Lung (tissue), 12 donors: ENCODE measurements around the gene GET4. TPM values are rescaled to one million over a fixed set of nuclear protein-coding genes. Genes with fewer than 3 reads are reported as not detected.

ENCODE experiments used
- ATAC-seq: fragments of 200-7000 bp; cut with Tn5 transposase; one replicate; pipeline ENCODE4 v1.9.1; 2020; ENCODE audit warnings: moderate number of reproducible peaks; ENCODE audit not compliant: insufficient read depth, low FRiP score
- DNase-seq, 3 donors: peaks; one replicate each; pipeline ENCODE4 v3.0.0-alpha.2; 2013 to 2017
- H3K27ac ChIP-seq, 2 donors: one replicate each; pipeline ENCODE4 v1.5.1; 2013; ENCODE audit warnings: mild to moderate bottlenecking in 2 of 2, moderate library complexity in 2 of 2, control low read depth in 1 of 2, inconsistent platforms in 1 of 2, low read depth in 1 of 2, low read length in 1 of 2
- H3K27me3 ChIP-seq, 3 donors: one replicate each; pipeline ENCODE4 v1.5.1; 2013; ENCODE audit warnings: low read length in 2 of 3; ENCODE audit not compliant: control insufficient read depth in 3 of 3, insufficient read depth in 3 of 3
- H3K36me3 ChIP-seq, 4 donors: one replicate each; pipeline ENCODE4 v1.5.1; 2013; ENCODE audit warnings: low read length in 4 of 4, mild to moderate bottlenecking in 1 of 4, moderate library complexity in 1 of 4; ENCODE audit not compliant: control insufficient read depth in 4 of 4, insufficient read depth in 4 of 4
- H3K4me1 ChIP-seq, 5 donors: one replicate each; pipeline ENCODE4 v1.5.1; 2013; ENCODE audit warnings: low read length in 5 of 5, mild to moderate bottlenecking in 2 of 5, moderate library complexity in 1 of 5; ENCODE audit not compliant: control insufficient read depth in 5 of 5, insufficient read depth in 5 of 5
- H3K4me3 ChIP-seq: one replicate; pipeline ENCODE4 v1.5.1; 2013; ENCODE audit warnings: mild to moderate bottlenecking, control low read depth, moderate library complexity
- H3K9ac ChIP-seq, 2 donors: one replicate each; pipeline ENCODE4 v1.5.1; 2013; ENCODE audit warnings: low read length in 2 of 2, control low read depth in 1 of 2; ENCODE audit not compliant: insufficient read depth in 1 of 2
- H3K9me3 ChIP-seq, 4 donors: one replicate each; pipeline ENCODE4 v1.5.1; 2013; ENCODE audit warnings: low read length in 3 of 4, mild to moderate bottlenecking in 1 of 4, moderate library complexity in 1 of 4; ENCODE audit not compliant: control insufficient read depth in 4 of 4, insufficient read depth in 3 of 4
- WGBS, 2 donors: extraction: QIAGEN DNeasy Blood & Tissue Kit; methylation state at CpG; one replicate each; pipeline ENCODE4 v1.1.7; 2013; 5-methylcytosine and 5-hydroxymethylcytosine counted together
- polyA plus RNA-seq, 2 donors: library from polyadenylated mRNA; stranded (reverse); fragments of 200-250 nt; gene quantifications; one replicate each; pipeline ENCODE4 v1.2.1, GENCODE V29; 2013
- total RNA-seq, 2 donors: library from RNA; depleted of rRNA in 1 of 2; stranded (reverse); fragments of >200 nt in 1 of 2; gene quantifications; one replicate each; pipeline ENCODE4 v1.2.1, GENCODE V29; 2014 to 2021
- TF ChIP-seq, protein P1 (sequence below): IDR thresholded peaks from 2 replicates; pipeline ENCODE4 v1.5.1; 2012; ENCODE audit warnings: mild to moderate bottlenecking; ENCODE audit errors: control extremely low read depth, extremely low read depth
- donor health status: control.
- donor health status: control.
- donor health status: Bipolar disorder and iron deficiency.
- donor health status: healthy.
- donor health status: DM: yes; HTN: yes; CAD: no.

GET4 gene
- total and polyA plus RNA-seq, 4 donors = 34.1 to 41.8 (median 40.0) TPM

DNA sequence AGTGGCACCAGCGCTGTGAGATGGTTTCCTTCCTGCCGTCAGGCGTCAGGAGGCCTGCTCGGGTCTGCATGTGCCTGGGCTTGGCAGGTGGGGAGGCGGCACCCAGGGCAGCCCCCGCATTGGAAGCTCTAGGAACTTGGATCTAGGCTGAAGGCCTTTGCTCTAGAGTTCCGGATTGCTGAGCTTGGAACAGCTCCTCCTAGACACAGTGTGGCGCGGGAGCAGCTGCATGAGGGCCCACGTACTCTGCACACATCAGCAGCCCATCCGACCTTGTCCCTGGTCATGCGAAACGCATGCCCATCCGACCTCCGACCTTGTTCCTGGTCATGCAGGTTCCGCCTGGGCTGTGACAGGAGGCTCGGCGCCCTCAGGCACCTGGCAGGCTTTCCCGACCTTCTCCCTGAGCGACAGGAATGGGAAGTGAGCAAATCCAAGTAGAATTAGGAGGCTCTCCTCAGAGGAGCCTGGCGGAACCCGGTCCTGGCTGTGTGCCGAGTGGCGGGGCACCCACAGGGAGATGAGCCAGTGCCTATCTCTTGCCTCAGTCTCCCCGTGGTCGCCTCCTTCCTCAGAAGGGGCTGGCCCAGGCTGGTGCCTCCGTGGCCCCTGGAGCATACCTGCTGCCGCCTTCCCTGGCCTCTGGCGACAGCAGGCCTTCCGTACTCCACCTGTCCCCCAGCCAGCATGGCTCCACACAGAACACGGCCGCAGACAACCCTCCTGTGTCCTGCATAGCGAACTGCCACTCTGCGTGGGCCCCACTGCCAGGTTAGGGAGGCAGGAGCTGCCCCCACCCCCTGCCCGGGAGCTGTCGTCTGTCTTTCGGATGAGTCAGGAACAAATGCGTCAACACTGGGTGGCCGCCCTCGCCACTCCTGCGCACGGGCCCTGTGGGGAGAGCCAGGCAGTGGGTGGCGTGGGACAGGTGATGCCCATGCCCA lies 12.0 kb downstream of the GET4 start:
- H3K36me3 ChIP-seq = peaks cover 9 to 62% (median 16%) of the 10 kb centered on the region in 4 donors

DNA sequence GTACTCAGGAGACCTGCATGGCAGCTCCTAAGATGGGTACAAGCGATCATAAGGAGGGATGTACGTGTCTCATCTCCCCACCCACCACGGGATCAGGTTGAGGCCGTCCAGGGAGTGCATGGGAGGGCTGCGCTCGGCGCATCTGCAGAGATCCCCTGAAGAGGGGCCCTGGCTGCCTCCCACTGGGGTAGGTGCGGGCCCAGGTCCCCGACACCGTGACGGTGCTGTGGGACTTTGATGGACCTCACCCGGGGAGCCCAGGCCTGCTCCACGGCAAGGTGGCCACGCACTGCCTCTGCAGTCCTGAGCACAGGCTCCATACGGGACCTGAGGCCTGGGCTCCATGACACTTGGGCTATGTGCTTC lies 12.7 kb downstream of the GET4 start:
- WGBS, 2 donors = 92 to 99% methylated on average over 15 of the region's 15 CpGs
- Histone ChIP-seq H3K9ac (no peak overlapping the region), H3K27ac (no peak overlapping the region), H3K4me3 (no peak overlapping the region), H3K9me3 (peaks cover 0 to 3% (median 0%) of the 10 kb centered on the region in 4 donors), H3K4me1 (peaks cover 0 to 7% (median 0%) of the 10 kb centered on the region in 5 donors), H3K27me3 (no peaks in the 10 kb centered on the region), H3K36me3 (peaks cover 9 to 64% (median 19%) of the 10 kb centered on the region in 4 donors)
- DNase-seq = no peak
- TF ChIP-seq, protein P1, sequence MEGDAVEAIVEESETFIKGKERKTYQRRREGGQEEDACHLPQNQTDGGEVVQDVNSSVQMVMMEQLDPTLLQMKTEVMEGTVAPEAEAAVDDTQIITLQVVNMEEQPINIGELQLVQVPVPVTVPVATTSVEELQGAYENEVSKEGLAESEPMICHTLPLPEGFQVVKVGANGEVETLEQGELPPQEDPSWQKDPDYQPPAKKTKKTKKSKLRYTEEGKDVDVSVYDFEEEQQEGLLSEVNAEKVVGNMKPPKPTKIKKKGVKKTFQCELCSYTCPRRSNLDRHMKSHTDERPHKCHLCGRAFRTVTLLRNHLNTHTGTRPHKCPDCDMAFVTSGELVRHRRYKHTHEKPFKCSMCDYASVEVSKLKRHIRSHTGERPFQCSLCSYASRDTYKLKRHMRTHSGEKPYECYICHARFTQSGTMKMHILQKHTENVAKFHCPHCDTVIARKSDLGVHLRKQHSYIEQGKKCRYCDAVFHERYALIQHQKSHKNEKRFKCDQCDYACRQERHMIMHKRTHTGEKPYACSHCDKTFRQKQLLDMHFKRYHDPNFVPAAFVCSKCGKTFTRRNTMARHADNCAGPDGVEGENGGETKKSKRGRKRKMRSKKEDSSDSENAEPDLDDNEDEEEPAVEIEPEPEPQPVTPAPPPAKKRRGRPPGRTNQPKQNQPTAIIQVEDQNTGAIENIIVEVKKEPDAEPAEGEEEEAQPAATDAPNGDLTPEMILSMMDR = no peak
- no peak for ATAC-seq

More for the DNA sequence above, 12.0 kb downstream of the GET4 start:
- no peak for DNase-seq
- Histone ChIP-seq H3K4me3 (no peak overlapping the region), H3K27me3 (no peaks in the 10 kb centered on the region), H3K9ac (no peak overlapping the region), H3K27ac (no peak overlapping the region), H3K9me3 (peaks cover 0 to 3% (median 0%) of the 10 kb centered on the region in 4 donors), H3K4me1 (peaks cover 0 to 7% (median 0%) of the 10 kb centered on the region in 5 donors)
- WGBS, 2 donors = 95% methylated on average over 43 of the region's 43 CpGs
- ATAC-seq = no peak
- TF ChIP-seq, protein P1 = no peak

DNA sequence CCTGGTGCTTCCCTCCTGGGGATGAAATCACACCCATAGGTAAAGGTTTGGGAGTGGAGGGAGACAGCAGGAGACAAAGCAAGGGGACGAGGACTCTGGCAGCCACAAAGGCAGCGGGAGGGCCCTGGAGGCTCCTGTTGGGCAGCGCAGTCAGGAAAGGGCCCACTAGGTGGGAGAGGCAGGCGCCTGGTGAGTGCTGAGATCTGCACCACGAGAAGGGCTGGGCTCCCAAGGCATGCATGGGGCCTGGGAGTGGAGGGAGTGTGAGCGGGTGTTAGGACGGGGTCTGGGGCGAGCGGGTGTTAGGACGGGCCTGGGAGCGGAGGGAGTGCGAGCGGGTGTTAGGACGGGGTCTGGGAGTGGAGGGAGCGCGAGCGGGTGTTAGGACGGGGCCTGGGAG lies 13.0 kb downstream of the GET4 start:
- Histone ChIP-seq H3K9ac (no peak overlapping the region), H3K27ac (no peak overlapping the region), H3K4me1 (peaks cover 0 to 4% (median 0%) of the 10 kb centered on the region in 5 donors), H3K27me3 (no peaks in the 10 kb centered on the region), H3K36me3 (peaks cover 9 to 67% (median 19%) of the 10 kb centered on the region in 4 donors), H3K9me3 (peaks cover 0 to 3% (median 0%) of the 10 kb centered on the region in 4 donors), H3K4me3 (no peak overlapping the region)
- TF ChIP-seq, protein P1 = no peak
- no peak for ATAC-seq
- whole genome bisulfite sequencing, 2 donors = 94 to 97% methylated on average over 13 to 17 of the region's 18 CpGs
- no peak for DNase-seq
